ENCODE measurements around the gene PGLYRP2. TPM values are rescaled to one million over a fixed set of nuclear protein-coding genes. Genes with fewer than 3 reads are reported as not detected.

The PGLYRP2 gene
- total RNA-seq, 4 donors from 2014 or later = 0.23 to 0.80 (median 0.37) TPM; not detected in 1

DNA sequence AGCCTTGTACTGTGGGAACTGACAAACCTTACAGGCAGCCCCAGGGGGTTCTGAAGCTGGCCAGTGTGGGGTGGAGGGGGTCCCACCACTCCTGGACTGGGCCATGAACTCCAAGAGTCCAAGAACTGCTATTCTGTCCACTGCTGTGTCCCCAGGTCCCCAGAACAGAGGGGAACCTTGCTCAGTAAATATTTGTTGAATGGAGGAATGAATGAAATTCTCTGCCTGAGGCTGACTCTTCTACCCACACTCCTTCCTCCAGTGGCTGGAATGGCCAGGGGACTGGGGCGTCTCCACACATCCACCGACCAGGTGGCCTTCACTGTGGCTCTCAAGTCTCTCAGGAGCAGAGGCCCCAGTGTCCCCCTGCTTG, 41.2 kb downstream of the PGLYRP2 start:
- intact Hi-C loops (cut with DNase I; ENCODE audit: low total_unique reads) = no loop called here
- TF ChIP-seq, protein P1, sequence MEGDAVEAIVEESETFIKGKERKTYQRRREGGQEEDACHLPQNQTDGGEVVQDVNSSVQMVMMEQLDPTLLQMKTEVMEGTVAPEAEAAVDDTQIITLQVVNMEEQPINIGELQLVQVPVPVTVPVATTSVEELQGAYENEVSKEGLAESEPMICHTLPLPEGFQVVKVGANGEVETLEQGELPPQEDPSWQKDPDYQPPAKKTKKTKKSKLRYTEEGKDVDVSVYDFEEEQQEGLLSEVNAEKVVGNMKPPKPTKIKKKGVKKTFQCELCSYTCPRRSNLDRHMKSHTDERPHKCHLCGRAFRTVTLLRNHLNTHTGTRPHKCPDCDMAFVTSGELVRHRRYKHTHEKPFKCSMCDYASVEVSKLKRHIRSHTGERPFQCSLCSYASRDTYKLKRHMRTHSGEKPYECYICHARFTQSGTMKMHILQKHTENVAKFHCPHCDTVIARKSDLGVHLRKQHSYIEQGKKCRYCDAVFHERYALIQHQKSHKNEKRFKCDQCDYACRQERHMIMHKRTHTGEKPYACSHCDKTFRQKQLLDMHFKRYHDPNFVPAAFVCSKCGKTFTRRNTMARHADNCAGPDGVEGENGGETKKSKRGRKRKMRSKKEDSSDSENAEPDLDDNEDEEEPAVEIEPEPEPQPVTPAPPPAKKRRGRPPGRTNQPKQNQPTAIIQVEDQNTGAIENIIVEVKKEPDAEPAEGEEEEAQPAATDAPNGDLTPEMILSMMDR (IDR thresholded peaks at IDR 0.05) = no peak
- TF ChIP-seq POLR2A (IDR thresholded peaks at IDR 0.05) = no peak
- WGBS, 2 donors = 77 to 88% methylated on average over 2 of the region's 2 CpGs
- H3K4me3 ChIP-seq (ENCODE audit: low read depth, poor library complexity, severe bottlenecking) = no peak overlapping the region
- DNase-seq (ENCODE audit: low spot score in 2 of 2) = no peak

DNA sequence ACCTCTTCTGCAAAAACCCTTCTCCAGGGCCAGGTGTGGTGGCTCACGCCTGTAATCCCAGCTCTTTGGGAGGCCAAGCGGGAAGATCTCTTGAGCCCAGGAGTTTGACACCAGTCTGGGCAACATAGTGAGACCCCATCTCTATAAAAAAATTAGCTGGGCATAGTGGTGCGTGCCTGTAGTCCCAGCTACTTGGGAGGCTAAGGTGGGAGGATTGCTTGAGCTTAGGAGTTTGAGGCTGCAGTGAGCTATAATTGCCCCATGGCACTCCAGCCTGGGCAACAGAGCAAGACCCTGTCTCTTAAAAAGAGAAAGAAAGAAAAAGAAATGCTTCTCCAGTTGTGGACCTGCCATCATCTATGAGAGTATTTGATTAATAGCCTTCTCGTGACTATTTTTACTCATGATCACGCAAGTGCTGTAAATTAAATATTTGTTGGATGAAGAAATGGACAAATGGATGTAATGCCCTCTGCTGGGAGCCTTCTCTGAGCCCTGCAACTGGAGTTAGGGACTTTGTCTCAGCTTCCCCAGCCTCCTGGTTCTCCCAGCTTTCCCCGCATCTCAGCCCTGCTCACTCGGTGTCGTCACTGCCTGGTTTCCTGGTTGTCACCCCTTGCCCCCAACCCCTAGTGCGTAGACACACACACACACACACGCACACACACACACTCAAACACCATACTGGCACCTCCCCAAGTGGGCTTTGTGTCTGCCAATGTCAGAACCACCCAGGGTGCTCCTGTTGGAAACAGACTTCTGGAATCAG, 41.8 kb downstream of the PGLYRP2 start:
- TF ChIP-seq, protein P1 (IDR thresholded peaks at IDR 0.05) = no peak
- TF ChIP-seq POLR2A (IDR thresholded peaks at IDR 0.05) = no peak
- no peak for DNase-seq (ENCODE audit: low spot score in 2 of 2)
- WGBS, 2 donors = 67 to 74% methylated on average over 10 of the region's 10 CpGs
- intact Hi-C loops (cut with DNase I; ENCODE audit: low total_unique reads) = no loop called here
- H3K4me3 ChIP-seq (ENCODE audit: low read depth, poor library complexity, severe bottlenecking) = no peak overlapping the region

DNA sequence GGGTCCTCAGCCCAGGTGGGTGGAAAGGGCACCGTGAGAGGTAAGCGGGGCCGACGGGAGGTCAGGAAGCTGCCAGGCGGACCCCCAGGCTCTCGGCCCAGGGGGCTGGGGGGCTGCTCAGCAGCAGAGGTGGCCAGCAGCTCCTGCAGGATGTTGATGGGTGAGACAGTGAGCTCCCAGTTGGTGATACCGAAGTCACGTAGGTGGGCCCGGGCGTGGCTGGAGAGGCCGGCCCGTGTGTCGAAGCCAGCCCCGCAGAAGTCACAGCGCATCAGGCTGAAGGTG, 42.5 kb downstream of the PGLYRP2 start:
- no peak overlapping the region for H3K4me3 ChIP-seq (ENCODE audit: low read depth, poor library complexity, severe bottlenecking)
- 90 to 91% methylated on average over 11 to 15 of the region's 15 CpGs for WGBS, 2 donors
- intact Hi-C loops (cut with DNase I; ENCODE audit: low total_unique reads) = no loop called here
- no peak for DNase-seq (ENCODE audit: low spot score in 2 of 2)
- TF ChIP-seq, protein P1 (IDR thresholded peaks at IDR 0.05) = no peak
- TF ChIP-seq POLR2A (IDR thresholded peaks at IDR 0.05) = no peak

DNA sequence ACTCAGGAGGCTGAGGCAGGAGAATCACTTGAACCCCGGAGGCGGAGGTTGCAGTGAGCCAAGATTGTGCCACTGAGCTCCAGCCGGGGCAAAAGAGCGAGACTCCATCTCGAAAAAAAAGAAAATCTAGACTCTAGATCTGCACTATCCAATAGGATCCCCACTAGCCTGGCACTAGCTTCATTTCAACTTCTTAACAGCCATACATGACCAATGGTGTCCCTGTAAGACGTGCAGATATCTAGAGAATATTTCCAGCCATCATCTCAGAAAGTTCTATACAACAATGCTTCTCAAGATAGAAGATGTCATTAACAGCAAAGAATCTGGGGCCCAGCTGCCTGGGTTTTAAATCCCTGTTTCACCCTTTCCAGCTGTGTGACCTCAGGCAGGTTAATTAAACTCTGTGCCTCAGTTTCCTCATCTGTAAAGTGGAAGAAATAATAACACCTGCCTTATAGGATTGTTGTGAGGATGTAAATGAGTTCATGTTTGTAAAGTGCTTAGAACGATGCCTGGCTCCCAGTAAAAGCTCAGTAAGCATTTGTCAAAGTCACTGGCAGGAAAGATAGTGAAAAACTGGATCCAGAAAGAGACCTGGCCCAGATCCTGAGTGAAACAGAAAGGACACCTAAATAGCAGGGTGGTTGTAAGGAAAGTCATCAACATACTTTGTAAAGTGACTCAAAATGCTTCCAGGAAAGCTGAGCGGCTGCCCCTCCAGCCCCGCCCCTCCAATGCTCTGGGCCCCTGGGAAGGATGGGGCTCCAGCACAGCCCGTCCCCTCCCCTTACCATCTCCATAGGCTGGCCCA, 43.1 kb downstream of the PGLYRP2 start:
- DNase-seq (ENCODE audit: low spot score in 2 of 2) = no peak
- 87% methylated on average over 9 to 10 of the region's 10 CpGs for WGBS, 2 donors
- TF ChIP-seq, protein P1 (IDR thresholded peaks at IDR 0.05) = no peak
- no peak for TF ChIP-seq POLR2A (IDR thresholded peaks at IDR 0.05)
- H3K4me3 ChIP-seq (ENCODE audit: low read depth, poor library complexity, severe bottlenecking) = no peak overlapping the region
- intact Hi-C loops (cut with DNase I; ENCODE audit: low total_unique reads) = no loop called here

DNA sequence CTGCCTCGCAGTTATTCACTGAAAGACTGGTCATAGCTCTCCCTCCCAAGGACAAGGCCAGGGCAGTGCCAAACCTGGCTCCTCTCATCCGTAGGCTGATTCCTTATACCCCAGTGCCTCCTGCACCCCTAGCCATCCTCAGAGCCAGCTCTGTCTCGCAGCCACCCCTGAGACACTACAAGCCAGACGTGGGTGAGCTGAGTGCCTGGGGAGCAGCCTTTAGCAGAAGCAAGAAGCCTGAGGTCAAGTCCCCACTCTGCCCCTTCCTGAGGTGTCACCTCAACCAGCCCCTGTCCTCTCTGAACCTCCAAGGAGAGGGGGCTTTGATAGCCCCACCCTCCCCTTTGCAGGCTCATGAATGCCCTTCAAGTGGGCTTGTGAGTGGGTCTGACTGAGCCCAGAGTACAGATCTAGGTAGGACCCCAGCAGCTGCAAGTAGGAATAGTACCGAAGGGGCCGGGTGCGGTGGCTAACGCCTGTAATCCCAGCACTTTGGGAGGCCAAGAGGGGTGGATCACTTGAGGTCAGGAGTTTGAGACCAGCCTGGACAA, 45.7 kb downstream of the PGLYRP2 start:
- TF ChIP-seq, protein P1 (IDR thresholded peaks at IDR 0.05) = no peak
- TF ChIP-seq POLR2A (IDR thresholded peaks at IDR 0.05) = no peak
- no peak overlapping the region for H3K4me3 ChIP-seq (ENCODE audit: low read depth, poor library complexity, severe bottlenecking)
- no peak for DNase-seq (ENCODE audit: low spot score in 2 of 2)
- WGBS, 2 donors = 56 to 64% methylated on average over 8 of the region's 8 CpGs
- intact Hi-C loops (cut with DNase I; ENCODE audit: low total_unique reads) = no loop called here

All from lower leg skin (tissue), 4 donors.